GM18868 (cell line): ENCODE results near the gene ARHGAP26.
A peak's percentile ranks its signal among the peaks of the same experiment; 100 is the strongest.

Source experiments
- ATAC-seq: cut with Tn5 transposase; IDR thresholded peaks from one replicate; pipeline ENCODE4 v1.9.1; 2021; ENCODE audit warnings: mild to moderate bottlenecking, moderate library complexity; ENCODE audit not compliant: unreplicated experiment

The ARHGAP26 gene

DNA sequence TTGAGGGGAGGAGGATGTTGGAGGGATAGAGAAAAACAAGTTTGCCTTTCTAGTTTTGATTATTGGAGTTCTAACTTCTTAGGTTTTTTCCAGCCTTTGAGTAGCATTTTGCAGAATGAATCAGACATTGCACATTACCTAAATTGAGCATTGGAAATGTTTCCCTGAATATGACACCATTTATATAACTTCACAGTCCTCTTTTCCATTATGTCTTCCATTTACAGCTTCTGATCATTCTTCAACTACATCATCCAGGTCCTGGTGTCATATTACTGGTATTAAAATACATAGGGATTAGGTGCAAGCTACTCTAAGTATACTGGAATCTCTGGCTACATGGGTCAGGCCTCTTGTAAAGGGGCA lies 286.1 kb downstream of the ARHGAP26 start:
- no peak for ATAC-seq

DNA sequence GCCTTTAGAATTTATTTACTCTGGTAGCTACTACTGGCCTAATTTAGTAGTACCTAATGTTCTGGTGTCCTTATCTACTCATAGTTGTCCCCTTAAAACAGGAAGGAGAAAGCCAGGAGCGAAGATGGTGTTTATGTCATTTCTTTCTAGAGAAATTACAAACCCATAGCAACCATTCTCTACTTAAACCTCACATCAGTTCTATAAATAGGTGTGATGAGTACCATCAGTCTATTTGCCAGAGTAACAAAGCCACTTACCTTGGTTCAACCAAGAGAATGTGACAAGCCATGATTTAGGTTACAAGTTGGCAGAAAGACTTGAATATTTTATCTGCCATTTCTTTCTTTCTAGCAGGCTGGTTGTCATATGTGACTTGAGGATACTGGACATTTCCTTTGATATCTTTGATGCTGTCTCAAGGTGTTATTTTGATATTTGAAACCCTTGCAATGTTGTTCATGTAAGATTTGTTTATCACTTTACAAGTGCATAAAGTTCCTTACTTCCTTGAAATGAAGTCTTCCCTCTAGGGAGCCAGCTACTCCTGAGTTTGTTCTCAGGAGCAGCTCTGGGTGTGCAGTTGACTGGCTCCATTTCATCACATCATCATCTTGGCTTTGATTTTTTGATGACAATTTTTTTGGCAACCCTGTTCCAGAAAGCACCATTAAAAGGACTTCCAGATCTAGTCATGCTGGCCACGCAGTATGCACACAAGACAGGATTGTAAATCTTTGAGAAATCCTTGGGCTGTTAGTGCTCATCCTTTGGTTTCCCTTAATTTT lies 286.8 kb downstream of the ARHGAP26 start:
- peak; percentile 40 for ATAC-seq

DNA sequence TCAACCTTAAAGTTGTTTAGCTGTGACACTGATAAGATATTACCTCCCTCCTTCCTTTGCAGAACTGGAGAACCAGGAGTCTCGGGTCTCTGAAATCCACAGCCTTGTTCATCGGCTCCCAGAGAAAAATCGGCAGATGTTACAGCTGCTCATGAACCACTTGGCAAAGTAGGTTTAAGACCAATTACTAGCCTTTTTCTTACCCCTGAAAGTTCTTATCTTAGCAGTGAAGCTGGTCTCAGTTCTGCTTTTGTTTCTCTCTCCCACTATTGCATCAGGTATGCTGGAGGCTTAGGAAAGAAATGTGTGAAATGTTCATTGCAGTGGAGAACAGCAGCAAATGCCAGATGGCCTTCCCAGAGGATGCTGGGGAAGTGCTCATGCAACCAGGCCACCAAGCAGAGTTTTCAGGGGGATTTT lies 287.4 kb downstream of the ARHGAP26 start:
- ATAC-seq: peak; percentile 54

DNA sequence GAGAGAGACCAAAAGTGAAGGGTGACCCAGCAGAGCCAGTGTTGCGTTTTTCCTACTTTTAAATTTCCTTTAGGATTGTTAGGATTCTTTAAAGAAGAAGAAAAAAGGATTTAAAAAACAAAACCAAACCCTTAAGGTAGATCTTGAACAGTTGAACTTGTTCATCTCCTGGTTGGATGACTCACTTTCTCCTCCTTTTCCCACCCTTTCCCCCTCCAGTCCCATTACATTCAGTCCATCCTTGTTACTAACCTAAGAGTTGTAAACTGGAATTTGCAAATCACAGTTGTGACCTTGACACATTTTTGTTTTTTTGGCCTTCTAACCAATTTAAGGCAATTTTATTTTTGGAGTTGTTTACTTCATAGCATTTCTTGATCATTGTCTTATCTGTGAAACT lies 289.2 kb downstream of the ARHGAP26 start:
- ATAC-seq: no peak

DNA sequence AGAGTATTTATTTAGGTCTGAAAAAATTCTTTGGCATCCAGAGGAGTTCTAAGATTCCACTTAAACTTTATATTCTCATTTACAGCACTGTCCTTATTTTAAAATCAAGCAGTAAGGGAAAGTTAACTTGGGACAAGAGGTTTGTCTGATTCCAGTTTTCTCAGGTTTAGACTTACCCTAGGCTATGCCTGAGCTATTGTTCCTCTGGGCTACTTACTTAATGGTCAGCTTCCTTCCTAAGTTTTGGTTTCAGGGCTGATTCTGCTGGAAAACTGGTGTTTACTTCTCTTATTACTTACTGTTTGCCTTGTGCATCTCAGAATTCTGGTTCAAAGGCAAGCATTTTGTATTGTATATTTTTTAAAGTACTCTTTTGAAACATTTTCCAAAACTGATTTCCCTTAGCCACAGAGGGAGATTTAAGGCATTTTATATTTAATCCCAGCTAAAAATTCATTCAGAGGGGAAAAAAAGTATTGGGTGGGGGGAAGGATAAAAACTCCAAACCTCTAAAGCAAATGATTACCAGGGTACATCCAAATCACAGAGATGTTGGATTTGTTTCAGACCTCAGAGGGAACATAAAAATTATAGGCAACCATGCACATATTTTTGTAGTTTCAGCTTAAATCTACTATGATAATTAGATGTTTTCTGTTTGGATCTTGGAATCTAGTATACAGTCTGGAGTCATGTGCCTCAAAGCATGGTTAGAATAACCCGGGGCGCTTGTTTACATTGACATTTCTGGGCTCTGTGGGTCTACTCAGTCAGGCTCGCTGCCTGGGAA lies 290.0 kb downstream of the ARHGAP26 start:
- no peak for ATAC-seq

DNA sequence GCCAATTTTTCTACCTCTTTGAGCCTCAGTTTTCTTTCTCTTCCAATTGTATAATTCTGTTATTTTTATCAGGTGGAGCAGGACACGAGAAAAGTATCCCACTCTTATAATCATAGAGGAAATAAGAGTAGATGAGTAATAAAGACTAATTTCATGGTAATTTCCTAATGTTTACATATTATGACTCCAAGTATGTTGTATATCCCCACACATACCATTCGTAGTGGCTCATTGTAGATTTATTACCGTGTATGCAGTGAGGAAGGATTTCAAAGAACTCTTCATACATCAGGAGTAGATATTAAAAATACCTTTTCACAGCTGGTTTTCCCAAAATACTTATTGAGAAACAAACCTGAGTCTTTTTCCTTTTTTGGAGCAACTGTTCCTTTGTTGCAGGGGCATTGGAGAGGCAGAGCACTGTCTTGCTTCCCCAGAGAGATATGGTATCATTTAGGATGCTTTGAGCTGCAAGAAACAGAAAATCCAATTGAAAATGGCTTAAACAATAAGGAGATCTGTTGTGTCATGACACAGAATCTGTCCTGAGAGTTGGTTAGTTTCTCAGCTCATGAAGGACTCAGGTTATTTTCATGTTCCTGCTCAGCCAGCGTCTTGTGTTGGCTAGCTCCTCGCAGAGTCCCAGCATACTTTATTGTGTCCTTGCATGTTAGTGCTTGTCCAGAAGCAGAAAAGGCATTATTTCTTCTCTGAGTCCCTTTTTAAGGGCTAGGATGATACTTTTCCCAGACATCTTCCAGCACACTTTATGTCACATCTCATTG lies 291.2 kb downstream of the ARHGAP26 start:
- no peak for ATAC-seq

DNA sequence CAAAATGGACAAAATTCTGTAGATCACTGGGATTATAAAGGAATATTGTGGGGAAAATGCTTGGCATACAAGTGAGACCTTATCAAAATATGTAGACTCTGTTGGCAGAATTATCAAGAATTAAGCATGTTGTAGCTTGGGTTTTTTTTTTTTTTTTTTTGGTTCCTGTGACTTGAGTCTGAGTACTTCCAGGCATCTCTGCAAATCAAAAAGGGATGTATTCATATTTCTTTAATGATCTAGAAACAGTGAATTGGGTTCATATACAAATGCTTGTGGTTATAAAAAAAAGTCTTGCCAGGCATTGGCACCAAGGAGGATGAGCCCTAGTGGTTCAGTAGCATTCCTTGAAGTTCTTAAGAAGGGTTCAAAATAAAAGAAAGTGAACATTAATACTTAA lies 292.2 kb downstream of the ARHGAP26 start:
- no peak for ATAC-seq

DNA sequence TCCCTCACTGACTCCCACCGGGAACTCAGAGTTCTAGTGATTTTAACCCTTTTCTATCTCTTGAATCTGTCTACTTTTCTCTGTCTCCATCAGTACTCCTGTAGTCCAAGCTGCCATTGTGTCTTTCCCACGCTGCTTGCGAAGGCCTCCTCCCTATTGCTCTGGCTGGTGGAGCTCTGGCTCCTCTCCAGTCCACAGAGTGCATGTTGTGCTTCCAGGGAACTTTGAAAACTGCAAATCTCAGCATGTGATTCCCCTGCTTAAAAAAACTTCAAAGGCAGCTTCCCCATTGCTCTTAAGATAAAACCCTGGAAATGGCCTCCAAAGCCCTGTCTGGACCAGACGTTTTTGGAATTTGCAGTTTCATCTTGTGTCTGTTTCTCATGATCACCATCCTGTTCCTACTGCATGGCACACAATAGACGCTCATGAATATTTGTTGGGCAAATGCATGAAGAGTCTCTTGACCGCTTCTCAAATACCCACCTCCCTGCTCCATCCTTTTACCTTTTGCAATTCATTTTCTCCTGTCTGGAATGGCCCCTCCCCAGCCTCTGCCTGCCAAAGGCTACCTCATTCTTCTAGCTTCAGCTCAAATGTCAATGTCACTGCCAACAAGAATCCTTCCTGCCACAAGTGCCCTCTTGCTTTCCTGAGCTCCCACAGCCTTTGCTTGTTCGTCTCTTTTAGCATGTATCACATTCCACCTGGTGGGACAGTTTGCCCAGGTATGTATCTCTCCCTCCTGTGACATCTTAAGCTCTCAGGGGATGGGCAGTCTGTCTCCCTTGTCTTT lies 293.2 kb downstream of the ARHGAP26 start:
- no peak for ATAC-seq

DNA sequence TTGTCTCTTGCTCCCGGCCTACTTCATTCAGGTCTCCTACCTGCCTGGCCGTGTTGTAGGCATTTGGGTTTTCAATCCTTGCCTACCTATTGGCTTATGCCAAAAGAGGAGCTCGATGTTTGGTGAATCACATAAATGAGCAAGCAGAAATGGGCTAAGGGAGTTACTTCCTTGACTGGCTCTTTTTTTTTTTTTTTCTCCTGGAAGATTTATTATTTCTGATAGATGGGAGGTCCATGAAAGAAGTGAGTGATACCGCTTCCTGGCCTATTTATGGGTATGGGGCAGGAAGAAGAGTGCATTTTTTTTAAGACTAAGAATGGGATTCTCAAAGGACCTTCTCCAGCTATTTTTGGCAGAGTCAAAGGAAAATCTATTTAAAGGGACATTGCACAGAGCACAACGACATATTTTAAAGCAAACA lies 294.1 kb downstream of the ARHGAP26 start:
- no peak for ATAC-seq

DNA sequence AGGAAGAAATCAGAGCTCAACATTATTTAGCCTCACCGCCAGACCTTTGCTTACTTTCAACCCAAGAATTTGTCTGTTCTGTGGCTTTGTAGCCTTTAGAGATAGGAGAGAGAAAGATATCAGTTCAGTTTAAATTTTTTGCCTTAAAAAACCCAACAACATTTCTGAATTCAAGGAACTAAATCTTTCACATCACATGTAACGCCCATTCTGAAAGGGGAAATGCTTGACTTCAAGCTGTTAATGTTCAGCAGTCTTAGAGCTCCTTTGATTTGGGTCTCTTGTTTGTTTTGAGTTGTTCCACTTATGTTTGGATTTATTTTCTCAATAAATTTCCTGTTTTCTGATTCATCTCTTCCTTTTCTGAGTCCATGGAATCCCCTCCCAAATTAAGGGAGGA lies 294.5 kb downstream of the ARHGAP26 start:
- no peak for ATAC-seq

DNA sequence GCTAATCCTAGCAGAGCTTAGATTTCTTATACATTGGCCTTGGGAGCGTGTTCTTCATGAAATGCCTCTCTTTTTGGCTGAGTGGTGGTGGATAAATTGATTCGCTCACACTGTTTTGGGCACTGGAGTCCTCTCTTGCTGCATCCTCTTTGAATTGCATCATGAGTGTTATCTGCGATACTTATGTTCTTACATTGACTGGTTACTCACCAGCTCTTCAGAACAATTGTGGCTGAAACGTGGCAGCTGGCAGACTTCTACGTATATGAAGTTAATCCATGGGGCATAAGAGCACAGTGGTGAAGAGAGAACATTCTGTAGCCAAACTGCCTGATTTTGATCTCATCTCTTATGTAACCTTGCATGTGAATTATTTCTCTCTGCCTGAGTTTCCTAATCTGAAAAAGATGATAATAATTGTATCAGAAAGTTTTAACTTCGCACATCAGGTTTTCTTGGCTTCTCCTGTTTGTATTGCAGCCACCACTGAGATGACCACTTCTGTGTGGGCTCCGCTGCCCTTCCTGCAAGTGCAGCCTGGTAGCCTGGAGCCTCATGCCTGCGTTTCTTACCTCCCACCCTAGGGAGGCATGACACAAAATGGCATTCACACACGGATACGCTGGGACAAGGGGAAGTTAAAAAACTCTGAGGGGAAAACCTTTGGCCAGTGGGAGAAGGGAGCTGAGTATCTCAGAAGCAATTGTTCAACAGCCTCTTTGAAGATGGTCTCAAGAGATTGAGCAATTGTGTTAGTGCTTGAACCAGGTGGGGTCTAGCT lies 295.2 kb downstream of the ARHGAP26 start:
- ATAC-seq: no peak

DNA sequence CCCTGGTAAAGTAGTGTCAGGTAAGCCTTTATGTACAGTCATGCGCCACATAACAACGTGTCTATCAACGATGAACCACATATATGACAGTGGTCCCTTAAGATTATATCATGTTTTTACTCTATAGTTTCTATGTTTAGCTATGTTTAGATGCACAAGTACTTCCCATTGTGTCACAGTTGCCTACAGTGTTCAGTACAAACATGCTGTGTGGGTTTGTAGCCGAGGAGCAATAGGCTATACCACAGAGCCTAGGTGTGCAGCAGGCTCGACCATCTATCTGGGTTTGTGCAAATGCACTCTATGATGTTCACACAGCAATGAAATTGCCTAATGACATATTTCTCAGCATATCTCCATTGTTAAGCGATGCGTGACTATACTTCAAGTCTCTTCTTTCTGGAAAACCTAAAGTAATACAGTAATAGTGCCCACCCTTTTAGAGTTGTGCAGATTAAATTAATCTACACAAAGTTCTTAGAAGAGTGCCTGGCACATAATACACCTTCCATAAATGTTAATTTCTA lies 295.9 kb downstream of the ARHGAP26 start:
- ATAC-seq: peak; percentile 43

DNA sequence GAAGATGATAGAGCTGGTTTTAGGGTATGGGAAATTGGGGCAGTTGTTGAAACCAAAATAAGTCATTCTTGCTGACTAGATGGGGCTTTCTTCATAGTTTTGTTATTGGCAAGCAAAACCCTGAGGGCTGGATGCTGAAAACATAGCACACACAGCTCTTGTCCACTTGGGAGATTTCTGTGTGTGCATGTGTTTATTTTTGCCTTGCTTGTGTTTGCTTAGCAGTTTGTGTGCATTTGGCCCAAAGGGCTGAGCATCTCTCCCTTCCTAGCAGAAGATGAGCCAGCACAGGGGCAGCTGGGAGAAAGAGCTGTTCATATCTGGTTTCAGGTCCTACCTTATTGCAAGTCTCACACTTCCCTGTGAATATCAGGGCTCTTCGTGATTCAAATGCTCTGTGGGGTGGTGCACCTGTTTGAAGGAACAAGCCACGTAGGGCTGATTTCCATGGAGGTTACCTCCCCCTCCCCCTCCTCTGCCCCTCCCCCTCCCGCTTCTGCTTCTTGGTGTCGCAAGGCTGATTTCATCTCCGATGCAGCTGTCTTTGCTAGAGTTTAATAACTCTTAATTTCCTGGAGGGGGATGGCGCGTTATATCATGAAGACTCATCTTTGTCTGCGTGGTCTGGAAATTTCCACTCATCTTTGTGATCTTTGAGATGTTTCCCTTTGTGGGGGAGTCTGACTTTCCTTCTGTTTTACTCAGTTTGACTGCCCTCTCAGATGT lies 296.5 kb downstream of the ARHGAP26 start:
- peak; percentile 77 for ATAC-seq

DNA sequence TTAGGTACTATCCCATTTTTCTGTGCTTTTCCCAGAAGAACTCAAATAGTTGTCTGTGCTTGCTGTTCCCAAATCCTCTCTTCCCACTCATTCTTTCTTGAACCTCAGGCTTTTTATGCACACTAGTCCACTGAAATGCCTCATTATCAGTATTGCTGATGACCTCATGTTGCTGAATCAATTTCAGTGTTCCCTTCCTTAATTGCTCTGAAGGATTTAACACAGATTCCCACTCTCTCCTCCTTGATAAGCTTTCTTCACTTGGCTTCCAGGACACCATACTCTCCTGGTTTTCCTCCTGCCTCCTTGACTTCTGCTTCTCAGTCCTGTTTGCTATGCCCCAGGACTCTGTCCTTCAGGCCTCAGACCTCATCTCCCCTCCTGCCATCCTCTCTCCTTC lies 298.5 kb downstream of the ARHGAP26 start:
- no peak for ATAC-seq

DNA sequence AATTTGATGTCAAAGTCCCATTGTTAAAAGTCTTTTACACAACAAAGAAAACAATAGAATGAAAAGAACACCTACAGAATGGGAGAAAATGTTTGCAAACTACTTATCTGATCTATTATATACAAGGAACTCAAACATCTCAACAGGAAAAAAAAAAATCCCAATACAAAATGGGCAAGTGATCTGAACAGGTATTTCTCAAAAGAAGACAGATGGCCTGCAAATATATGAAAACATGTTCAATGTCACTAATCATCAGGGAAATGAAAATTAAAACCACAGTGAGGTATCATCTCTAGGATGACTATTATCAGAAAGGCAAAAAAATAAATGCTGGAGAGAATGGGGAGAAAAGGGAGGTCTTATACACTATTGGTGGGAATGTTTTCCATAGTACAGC lies 301.8 kb downstream of the ARHGAP26 start:
- no peak for ATAC-seq

DNA sequence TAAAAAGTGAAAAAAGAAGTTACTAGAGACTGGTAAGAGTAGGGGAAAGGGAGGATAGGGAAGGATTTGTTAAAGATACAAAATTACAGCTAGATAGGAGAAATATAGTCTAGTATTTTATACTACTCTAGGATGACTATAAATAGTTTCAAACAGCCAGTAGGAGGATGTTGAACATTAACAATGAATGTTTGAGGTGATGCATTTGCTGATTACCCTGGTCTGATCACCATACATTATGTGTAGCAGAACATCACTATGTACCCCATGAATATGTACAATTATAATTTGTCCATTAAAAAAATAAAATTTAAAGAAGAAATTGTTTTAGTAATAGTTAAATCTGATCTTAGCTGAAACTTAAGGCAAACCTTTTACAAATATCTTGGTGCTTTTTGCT lies 302.6 kb downstream of the ARHGAP26 start:
- ATAC-seq: no peak

DNA sequence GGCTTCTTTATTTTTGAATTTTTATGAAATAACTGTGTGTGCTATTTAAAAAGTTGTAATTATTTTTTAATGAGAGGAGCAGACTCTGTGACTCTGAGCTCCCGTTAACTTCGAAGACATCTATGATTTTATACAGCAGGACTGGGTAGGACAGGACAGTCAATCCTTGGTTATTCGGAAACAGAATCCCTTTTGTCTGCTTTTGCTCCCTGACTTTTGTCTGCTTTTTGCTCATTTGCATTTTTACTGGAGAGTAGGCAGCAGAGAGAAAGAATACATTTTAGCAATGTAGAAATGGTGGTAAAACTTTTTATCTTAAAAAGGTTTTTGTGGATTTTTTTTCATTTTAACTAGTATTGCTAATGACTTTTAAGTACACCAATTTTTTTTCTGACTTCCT lies 303.6 kb downstream of the ARHGAP26 start:
- ATAC-seq: no peak

DNA sequence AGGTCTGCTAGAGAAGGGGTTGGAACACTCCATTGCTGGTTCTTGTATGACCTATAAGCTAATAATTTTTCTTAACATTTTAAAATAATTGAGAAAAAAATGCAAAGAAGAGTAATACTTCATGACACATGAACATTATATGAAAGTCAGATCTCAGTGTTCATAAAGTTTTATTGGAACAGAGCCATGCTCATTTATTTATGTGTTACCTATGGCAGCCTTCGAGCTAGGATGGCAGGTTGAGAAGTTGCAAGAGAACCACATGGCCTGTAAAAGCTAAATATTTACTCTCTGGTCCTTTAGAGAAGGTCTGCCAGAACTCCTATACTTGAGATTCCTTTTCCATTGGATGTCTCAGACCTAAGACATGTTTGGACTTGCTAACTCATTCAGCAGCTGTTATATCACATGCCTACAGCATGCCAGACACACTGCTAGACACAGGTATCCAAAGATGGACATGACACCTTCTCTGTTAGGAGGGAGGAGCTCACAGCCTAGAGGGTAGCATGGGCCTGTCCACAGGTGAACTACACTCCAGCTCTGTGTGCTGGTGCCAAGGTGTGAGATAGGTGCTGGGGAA lies 304.3 kb downstream of the ARHGAP26 start:
- no peak for ATAC-seq

DNA sequence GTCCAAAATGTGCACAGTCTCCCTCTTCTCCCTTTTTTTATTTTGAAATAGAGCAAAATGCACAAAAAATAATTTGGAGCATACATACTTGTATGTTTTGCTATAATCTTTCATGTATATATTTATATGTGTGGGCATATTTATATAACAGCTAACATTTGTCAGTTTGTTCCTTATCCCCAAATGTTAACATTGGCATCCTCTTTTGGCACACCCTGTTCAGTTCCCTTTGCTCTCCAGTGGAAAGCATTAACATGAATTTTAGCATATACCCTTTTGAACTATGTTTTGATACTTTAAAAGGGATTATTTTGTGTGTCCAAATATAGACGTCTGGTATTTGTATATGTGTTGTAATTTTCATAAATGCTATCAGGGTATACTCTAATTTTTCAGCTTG lies 306.2 kb downstream of the ARHGAP26 start:
- no peak for ATAC-seq
